HG02642 (cell line): ENCODE data around the gene PDE4D.
"Not testable (repeated sequence)": the region's sequence is repeated elsewhere in the genome, so short reads cannot be mapped to it uniquely, and the experiment has no call there.

ENCODE experiments used
- ATAC-seq: cut with Tn5 transposase; IDR thresholded peaks from one replicate; pipeline ENCODE4 v1.9.1; 2021; ENCODE audit warnings: mild to moderate bottlenecking; ENCODE audit not compliant: unreplicated experiment, poor library complexity

The PDE4D gene

DNA sequence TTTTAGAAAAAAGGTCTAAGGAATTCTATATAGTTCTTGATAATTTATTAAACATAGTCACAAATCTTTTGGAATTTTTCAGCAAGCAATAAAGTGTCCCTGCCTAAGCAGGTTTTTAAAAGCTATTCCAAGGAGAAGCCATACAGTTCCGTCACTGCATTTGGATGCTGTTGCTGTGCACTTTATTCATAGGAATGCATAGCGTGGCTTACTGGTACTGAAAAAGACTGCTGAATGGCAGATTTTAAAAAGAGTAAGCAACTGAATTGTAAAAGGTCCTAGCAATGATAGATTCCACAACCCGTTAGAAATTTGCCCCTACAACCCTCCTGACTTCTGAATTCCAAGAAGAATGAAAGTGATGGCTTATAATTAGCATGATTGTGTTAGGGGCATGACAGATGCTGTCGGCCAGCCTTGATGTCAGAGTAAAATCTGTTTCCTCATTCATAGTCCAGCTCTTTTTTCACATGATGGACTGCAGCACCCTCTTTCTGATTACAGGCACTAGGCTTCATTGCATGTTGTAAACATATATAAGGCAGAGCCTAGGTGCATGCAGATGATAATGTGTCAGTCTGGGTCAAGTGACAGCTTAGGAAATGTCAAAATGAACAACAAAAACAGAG is 227.0 kb downstream of the PDE4D start:
- no peak for ATAC-seq

DNA sequence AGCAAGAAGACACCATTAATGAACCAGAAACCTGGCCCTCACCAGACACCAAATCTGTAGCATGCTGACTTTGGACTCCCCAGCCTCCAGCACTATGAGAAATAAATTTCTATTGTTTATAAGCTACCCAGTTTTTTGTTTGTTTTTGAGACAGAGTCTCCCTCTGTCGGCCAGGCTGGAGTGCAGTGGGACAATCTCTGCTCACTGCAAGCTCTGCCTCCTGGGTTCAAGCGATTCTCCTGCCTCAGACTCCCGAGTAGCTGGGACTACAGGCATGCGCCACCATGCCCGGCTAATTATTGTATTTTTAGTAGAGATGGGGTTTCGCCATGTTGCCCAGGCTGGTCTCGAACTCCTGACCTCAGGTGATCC is 227.7 kb downstream of the PDE4D start:
- not testable (repeated sequence) for ATAC-seq

DNA sequence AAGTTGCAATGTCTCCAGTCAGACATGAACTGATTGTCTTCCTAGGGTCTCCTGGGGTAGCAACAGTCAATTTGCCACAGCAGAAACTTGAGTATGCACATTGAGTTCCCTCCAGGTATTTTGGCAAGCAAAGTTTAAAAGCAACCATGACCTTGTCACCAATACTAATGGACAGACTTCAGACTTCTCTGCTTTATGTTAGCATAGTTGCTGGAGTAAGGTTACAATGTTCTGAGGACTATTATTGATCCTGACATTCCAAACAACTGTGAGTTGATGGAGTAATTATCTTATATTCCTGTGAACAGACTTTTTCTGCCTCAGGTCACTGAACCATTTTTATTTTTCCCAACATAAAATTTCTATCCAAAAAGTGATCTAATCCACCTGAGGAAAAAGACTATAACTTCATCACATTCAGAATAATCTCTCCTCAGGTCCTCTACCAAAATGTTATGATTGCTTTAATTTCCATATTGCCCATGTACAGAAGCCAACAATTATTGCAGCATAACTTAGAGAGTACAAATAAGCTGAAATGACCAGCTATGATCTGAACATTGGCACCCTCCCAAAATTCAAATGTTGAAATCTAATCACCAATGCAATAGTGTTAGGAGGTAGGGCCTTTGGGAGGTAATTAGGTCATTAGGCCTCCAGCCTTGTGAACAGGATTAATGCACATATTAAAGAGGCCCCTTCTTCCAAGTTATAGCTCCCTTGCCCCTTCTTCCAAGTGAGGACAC is 228.3 kb downstream of the PDE4D start:
- ATAC-seq, result no peak

DNA sequence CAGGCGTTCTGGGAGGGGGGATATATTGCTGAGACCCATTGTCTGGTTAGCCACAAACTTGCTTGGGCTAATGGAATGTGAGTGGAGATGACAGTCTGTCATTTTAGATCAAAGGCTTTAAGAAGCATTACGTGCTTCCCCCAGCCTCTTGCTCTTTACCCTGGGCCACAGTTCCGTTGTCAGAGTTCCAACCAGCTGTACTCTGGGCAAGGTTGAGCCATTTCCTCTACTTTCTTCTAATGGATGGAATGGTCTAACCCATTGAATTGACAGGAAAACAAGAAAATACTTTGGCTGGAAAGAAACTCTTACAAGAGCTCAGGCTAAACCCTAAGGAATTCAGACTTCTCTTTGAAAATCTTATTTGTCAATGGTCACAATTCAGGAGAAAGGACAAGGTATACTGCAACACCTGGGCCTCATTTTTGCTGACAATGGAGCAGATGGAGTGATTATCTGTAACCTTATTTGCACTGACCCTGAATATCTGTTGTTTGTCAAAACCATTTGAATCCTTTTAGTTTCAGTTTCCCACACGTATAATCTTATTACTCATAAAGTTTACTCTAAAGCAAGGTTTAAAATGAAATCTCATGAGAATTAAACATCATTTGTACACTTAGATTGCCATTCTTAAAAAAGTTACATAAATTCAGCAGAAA is 231.4 kb downstream of the PDE4D start:
- peak; percentile 51 for ATAC-seq

- no peak for ATAC-seq
Observed at GRCh38 chr5:59661311-59661710, 232.2 kb downstream of the PDE4D start.

DNA sequence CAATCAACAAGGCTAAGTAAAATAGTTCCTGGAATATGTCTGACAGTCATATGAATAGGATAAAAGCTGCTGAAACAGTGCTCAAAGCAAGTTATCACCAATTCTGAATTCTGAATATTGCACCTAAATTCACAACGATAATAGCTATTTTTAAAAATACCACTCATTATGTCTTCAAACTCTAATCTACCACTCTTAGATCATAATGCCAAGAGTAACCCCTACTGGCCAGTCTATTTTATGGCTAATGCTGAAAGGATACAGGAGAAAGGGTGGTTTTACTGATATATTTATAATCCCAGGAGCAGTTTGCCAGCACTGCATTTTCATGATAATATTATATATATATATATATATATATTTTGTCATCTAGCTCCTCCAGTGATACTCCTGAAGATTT is 232.8 kb downstream of the PDE4D start:
- ATAC-seq, result no peak

- no peak for ATAC-seq
Observed at GRCh38 chr5:59656351-59657254, 236.9 kb downstream of the PDE4D start.

GRCh38 chr5:59655693-59656309 is 237.7 kb downstream of the PDE4D start:
- no peak for ATAC-seq

DNA sequence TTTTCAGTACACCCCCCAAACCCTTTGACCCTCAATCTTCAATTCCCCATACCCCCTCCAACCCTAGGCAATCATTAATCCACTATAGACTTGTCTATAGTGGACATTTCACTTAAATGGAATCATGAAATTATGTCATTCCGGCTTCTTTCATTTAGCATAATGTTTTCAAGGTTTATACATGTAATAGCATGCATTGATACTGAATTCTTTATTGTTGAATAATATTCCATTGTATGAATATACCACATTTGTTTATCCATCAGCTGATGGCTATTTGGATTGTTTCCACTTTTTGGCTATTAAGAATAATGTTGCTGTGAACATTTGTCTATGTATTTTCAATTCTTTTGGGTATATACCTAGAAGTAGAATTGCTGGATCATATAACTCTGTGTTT is 238.8 kb downstream of the PDE4D start:
- ATAC-seq, result no peak

DNA sequence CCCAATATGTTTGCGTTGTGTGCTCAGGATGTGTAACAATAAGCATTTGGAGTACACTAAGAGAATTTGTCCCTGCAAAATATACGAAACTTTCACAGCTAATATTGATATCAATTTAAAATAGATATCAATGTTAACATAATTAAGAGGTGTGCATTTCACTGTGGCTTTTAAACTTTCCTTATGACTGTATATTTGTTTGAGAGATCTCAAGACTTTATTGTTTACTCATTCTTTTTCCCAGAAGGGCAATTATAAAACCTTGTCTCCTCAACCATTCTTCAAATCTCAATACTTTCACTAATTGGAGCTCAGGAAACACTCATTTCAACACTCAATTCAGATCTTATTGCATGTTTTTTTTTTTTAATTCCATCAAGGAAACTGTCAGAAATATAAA is 241.1 kb downstream of the PDE4D start:
- no peak for ATAC-seq

GRCh38 chr5:59648949-59649921 is 244.3 kb downstream of the PDE4D start:
- no peak for ATAC-seq

- no peak for ATAC-seq
Observed at GRCh38 chr5:59648038-59648831, 245.3 kb downstream of the PDE4D start.

DNA sequence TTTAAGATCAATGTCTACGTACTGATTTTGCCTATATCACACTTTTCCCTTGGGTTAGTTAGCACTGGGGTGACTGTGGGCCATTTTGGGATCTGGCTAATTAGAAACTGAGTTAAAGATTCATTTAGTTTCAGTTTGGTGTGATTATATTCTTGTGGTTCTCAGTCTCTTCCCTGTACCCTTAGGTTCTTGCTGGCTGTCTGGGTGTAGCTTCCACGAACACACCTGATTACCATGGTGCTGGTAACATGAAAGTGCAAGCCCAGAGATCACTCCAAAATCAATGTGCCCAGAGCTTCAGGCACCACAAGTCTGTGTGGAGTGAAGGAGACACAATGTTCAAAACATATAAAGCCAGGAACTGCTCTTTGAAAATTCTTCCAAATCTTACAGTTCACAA is 248.1 kb downstream of the PDE4D start:
- no peak for ATAC-seq

DNA sequence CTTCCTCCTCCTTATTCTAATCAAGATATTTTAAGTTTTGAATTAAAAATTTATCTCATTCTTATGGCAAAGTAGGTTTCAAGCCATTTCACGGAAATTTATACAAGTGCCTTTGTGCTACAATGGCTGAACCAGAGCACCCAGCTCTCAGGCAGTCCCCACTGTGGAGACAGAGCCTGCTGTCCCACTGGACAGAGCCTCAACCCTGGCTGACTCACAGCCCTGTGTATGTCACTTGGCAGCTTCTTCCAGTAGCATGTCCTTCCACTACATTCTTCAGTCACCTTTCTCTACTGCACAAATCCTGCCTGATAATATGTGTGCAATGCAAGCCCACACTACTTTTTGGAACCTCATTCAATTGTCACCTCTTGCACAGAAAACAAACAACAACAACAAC is 253.1 kb downstream of the PDE4D start:
- no peak for ATAC-seq

DNA sequence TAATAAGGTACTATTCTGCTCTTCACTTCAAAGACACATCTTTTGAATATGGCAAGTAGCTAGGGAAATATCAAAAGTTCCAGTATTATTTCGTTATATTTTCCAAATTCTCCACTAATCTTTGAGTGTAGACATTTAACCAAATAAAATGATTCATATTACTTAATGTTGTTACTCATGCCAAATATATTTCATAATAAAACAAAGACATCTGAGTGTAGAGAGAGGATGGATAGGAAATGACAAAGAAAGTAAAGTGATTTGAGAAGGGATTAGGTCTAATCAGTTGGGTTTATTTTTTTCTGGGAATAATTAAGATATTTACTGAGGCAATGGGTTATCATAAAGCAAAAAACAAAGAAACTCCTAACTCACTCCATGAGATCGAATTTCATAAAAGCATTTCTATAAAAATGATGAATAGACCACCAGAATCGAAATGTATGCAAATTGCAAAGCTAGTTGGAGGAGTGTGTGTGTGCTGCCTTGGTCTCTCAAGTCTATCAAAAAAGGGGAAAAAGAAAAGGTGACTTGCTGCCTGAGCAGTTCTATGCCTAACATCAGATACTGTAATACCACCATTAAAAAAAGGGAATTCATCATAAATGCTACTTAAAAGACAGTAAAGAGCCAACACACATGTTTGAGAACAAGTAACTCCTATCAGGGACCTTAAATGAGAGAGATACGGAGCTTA is 255.5 kb downstream of the PDE4D start:
- no peak for ATAC-seq

- ATAC-seq, result no peak
Observed at GRCh38 chr5:59629561-59629960, 264.0 kb downstream of the PDE4D start.

- ATAC-seq, result no peak
Observed at GRCh38 chr5:59628062-59628828, 265.3 kb downstream of the PDE4D start.
